Testis (tissue), 2 donors: ENCODE measurements around the gene NDFIP1.

Source experiments
- CTCF ChIP-seq, 3 experiments: fragments of 450-650 bp in 2 of 3; fragments of 200-600 bp in 1 of 3; sonication (generic) in 1 of 3; IDR thresholded peaks; one replicate each; pipeline ENCODE4 v1.5.1; 2016 to 2019; ENCODE audit warnings: antibody characterized with exemption in 3 of 3, mild to moderate bottlenecking in 2 of 3, moderate library complexity in 1 of 3
- POLR2A ChIP-seq: fragments of 450-650 bp; IDR thresholded peaks from one replicate; pipeline ENCODE4 v1.6.1; 2017; ENCODE audit warnings: antibody characterized with exemption, mild to moderate bottlenecking, moderate library complexity

- TF ChIP-seq CTCF (IDR thresholded peaks at IDR 0.05) (no peak), POLR2A (no peak)
Observed at GRCh38 chr5:142193114-142193428, 84.5 kb downstream of the NDFIP1 start.
